Tongue (tissue), 3 donors: ENCODE results near the gene TBC1D3G. TPM values are rescaled to one million over a fixed set of nuclear protein-coding genes. Genes with fewer than 3 reads are reported as not detected.
"Not testable (repeated sequence)": the region's sequence is repeated elsewhere in the genome, so short reads cannot be mapped to it uniquely, and the experiment has no call there.

ENCODE experiments used
- DNase-seq: peaks from one replicate; pipeline ENCODE4 v3.0.0-alpha.2; 2015
- small RNA-seq: library from RNA; depleted of rRNA; stranded (forward); fragments of <200 nt; gene quantifications from one replicate; pipeline ENCODE3, GENCODE V24; 2014; ENCODE audit warnings: low replicate concordance
- total RNA-seq: library from RNA; depleted of rRNA; stranded (reverse); fragments of >200 nt; gene quantifications from one replicate; pipeline ENCODE4 v1.2.3, GENCODE V29; 2014

TBC1D3G gene
- 0.41 TPM for total RNA-seq

DNA sequence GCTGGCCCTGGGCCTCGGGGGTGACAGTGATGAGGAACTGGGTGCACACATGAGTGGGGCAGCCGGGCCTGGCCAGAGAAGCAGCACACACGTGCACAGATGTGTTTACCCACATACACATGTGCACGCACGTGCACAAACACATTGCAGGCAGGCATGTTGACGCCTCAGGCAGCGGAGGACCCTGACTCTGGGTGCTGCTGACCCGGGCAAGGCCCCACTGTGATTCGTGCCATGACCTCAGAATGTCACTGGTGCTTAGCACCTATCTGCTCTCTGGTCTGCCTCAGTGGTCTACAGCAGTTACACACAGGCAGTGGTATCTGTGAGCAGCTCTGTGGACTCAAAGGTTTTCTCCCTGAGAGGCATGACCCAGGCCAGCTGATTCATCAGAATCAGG, at the start of gene TBC1D3G:
Gene TBC1D3G (plus strand): TSS at position 301 of the 400 bp plus-strand sequence. CDS start 1,528 bp downstream, outside the sequence.
- DNase-seq: not testable (repeated sequence)

DNA sequence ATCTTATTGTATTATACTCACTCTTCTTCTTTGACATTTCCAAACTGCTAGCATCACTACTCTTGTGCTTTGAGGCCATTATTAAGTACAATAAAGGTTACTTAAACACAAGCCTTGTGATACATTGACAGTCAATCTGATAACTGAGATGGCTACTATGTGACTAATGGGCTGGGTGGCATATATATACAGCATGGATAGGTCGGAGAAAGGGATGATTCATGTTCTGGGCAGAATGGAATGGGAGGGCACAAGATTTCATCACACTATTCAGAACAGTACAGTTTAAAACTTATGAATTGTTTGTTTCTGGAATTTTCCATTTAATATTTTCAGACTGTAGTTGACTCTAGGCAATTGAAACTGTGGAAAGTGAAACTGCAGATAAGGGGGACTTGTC, 40.4 kb upstream of the TBC1D3G start:
- not testable (repeated sequence) for DNase-seq

- not testable (repeated sequence) for DNase-seq
Measured at GRCh38 chr17:36284219-36284618, 39.5 kb upstream of the TBC1D3G start.

GRCh38 chr17:36289965-36290612, 33.6 kb upstream of the TBC1D3G start:
- not testable (repeated sequence) for DNase-seq

DNA sequence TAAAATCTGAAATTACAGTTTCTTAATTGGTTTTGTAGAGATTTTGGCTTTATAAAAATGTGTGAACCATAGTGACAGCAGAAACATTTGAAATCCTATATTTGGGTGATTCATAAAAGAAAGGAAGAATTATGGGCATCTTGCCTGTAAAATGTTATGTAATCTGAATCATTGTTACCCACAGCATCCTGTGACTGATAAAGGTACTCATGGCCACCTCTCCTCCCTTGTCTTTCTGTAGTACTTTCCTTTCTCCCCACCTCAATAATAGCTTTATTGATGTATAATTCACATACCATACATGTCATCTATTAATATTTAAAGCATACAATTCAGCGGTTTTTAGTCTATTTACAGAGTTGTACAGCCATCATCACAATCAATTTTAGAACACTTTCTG, 28.5 kb upstream of the TBC1D3G start:
- not testable (repeated sequence) for DNase-seq

- DNase-seq: not testable (repeated sequence)
Measured at GRCh38 chr17:36315736-36316135, 7.9 kb upstream of the TBC1D3G start.

- DNase-seq: not testable (repeated sequence)
Measured at GRCh38 chr17:36362496-36362895, 38.8 kb downstream of the TBC1D3G start.

DNA sequence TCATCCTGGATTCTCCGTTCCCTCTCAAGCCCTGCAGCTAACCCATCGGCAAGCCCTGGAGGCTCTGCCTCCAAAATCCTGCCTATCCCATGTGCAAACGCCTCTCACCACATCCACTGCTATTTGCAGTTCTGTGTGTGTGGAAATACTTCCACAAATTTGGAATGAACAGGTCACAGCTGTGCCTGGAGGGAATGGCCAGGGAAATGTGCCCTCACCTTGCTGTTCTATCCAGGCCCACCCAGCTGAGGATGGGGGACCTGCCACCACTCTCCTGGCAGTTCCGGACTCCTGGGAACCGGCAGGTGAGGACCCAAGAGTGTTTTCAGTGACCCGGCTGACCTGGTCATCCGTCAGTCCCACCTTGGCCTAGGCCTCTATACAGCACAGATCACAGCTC, 52.3 kb downstream of the TBC1D3G start:
- DNase-seq: not testable (repeated sequence)

Small RNA genes within 50 kb of the gene (small RNA-seq; reads per million reads assigned to genes)
- not detected for gene RF00019

Other genes starting within 250 kb of the TBC1D3G start
- 2.8 TPM for gene CCL3, start 233.7 kb upstream of the TBC1D3G start, total RNA-seq
- 2.7 TPM for gene CCL4, start 220.1 kb upstream of the TBC1D3G start, total RNA-seq
- 3.3 TPM for gene TBC1D3B, start 147.2 kb upstream of the TBC1D3G start, total RNA-seq
- 0.31 TPM for gene CCL3L1, start 127.1 kb upstream of the TBC1D3G start, total RNA-seq
- 3.7 TPM for gene CCL4L2, start 112.8 kb upstream of the TBC1D3G start, total RNA-seq
- gene TBC1D3I, start 59.3 kb upstream of the TBC1D3G start, total RNA-seq: 0.41 TPM
- 2.8 TPM for gene TBC1D3H, start 64.6 kb downstream of the TBC1D3G start, total RNA-seq
- 23.1 TPM for gene ZNHIT3, start 162.8 kb downstream of the TBC1D3G start, total RNA-seq
- 54.2 TPM for gene MYO19, start 211.0 kb downstream of the TBC1D3G start, total RNA-seq
- gene PIGW, start 211.1 kb downstream of the TBC1D3G start, total RNA-seq: 7.6 TPM
- 68.4 TPM for gene GGNBP2, start 221.0 kb downstream of the TBC1D3G start, total RNA-seq